OCI-LY1 (cell line): ENCODE results near the gene ARGLU1.

Source experiments
- H2AFZ ChIP-seq: fragments of 200-600 bp; sonication (generic), shearing (Covaris generic); 2 replicates; pipeline ENCODE4 v1.6.0; 2014; ENCODE audit warnings: antibody characterized with exemption, mild to moderate bottlenecking, low read length
- H3F3A ChIP-seq: fragments of 200-600 bp; sonication (generic), shearing (Covaris generic); 2 replicates; pipeline ENCODE4 v1.6.0; 2014; ENCODE audit warnings: mild to moderate bottlenecking, antibody characterized with exemption, low read length, moderate library complexity; ENCODE audit not compliant: insufficient read depth
- H3K27ac ChIP-seq: fragments of 200-600 bp; sonication (generic); 2 replicates; pipeline ENCODE4 v1.5.1; 2014; ENCODE audit warnings: low read length, mixed run types, mild to moderate bottlenecking, low read depth; ENCODE audit not compliant: poor library complexity, severe bottlenecking
- H3K27me3 ChIP-seq: fragments of 200-600 bp; sonication (generic); 2 replicates; pipeline ENCODE4 v1.6.0; 2014; ENCODE audit warnings: antibody characterized with exemption, mild to moderate bottlenecking, low read length, moderate library complexity; ENCODE audit not compliant: insufficient read depth
- H3K36me3 ChIP-seq: fragments of 200-600 bp; sonication (generic); 2 replicates; pipeline ENCODE4 v1.6.1; 2014; ENCODE audit warnings: mild to moderate bottlenecking, antibody characterized with exemption, low read length, moderate library complexity, mixed read lengths; ENCODE audit not compliant: insufficient read depth
- H3K4me1 ChIP-seq: fragments of 200-600 bp; sonication (generic); 2 replicates; pipeline ENCODE4 v1.5.1; 2014; ENCODE audit warnings: mild to moderate bottlenecking, low read length, moderate library complexity; ENCODE audit not compliant: insufficient read depth, severe bottlenecking
- H3K4me2 ChIP-seq: fragments of 200-600 bp; sonication (generic), shearing (Covaris generic); 2 replicates; pipeline ENCODE4 v1.6.1; 2014; ENCODE audit warnings: low read length
- H3K4me3 ChIP-seq: fragments of 200-600 bp; sonication (generic); 2 replicates; pipeline ENCODE4 v1.5.1; 2014; ENCODE audit warnings: low read length, low read depth, mild to moderate bottlenecking, mixed read lengths; ENCODE audit not compliant: poor library complexity, severe bottlenecking
- H3K79me2 ChIP-seq: fragments of 200-600 bp; shearing (Covaris generic); 2 replicates; pipeline ENCODE4 v1.6.1; 2016; ENCODE audit warnings: mixed run types, low read length, mixed read lengths; ENCODE audit not compliant: insufficient read depth
- H3K9ac ChIP-seq: fragments of 200-600 bp; sonication (generic), shearing (Covaris generic); 2 replicates; pipeline ENCODE4 v1.6.1; 2014; ENCODE audit warnings: mild to moderate bottlenecking, low read length, mixed read lengths
- H3K9me2 ChIP-seq: fragments of 200-600 bp; sonication (generic), shearing (Covaris generic); 2 replicates; pipeline ENCODE4 v1.6.1; 2014; ENCODE audit warnings: low read depth, mild to moderate bottlenecking, low read length, mixed read lengths
- H3K9me3 ChIP-seq: fragments of 200-600 bp; shearing (Covaris generic); 2 replicates; pipeline ENCODE4 v1.6.1; 2014; ENCODE audit warnings: low read length, mixed read lengths
- H4K20me1 ChIP-seq: fragments of 200-600 bp; sonication (generic), shearing (Covaris generic); 2 replicates; pipeline ENCODE4 v1.6.0; 2016; ENCODE audit warnings: mild to moderate bottlenecking, low read length; ENCODE audit not compliant: insufficient read depth
- CTCF ChIP-seq: fragments of 200-600 bp; sonication (generic), shearing (Covaris generic); IDR thresholded peaks from 2 replicates; pipeline ENCODE4 v1.5.1; 2017; ENCODE audit warnings: mild to moderate bottlenecking, antibody characterized with exemption, low read length, moderate library complexity, mixed read lengths
- EZH2 ChIP-seq: fragments of 200-600 bp; sonication (generic), shearing (Covaris generic); IDR thresholded peaks from 2 replicates; pipeline ENCODE4 v1.8.0; 2017; ENCODE audit warnings: borderline replicate concordance, mixed run types, mild to moderate bottlenecking, antibody characterized with exemption, low read length, moderate library complexity, mixed read lengths

ARGLU1 gene

GRCh38 chr13:106614874-106615273 lies 46.9 kb upstream of the ARGLU1 start:
- H3K79me2 ChIP-seq, result no peaks in the 10 kb centered on the region

GRCh38 chr13:106612688-106613087 lies 44.8 kb upstream of the ARGLU1 start:
- Histone ChIP-seq H3K27me3 (no peaks in the 10 kb centered on the region; the same call in 1 of the 2 replicates), H3K9me3 (no peaks in the 10 kb centered on the region), H3F3A (no peaks in the 10 kb centered on the region), H3K4me1 (no peaks in the 10 kb centered on the region), H3K36me3 (no peaks in the 10 kb centered on the region), H3K79me2 (no peaks in the 10 kb centered on the region), H4K20me1 (no peaks in the 10 kb centered on the region), H3K4me3 (no peak overlapping the region), H3K4me2 (no peak overlapping the region), H3K9ac (no peak overlapping the region), H3K27ac (no peak overlapping the region), H2AFZ (no peak overlapping the region), H3K9me2 (no peaks in the 10 kb centered on the region)
- TF ChIP-seq CTCF, result no peak
- no peak for TF ChIP-seq EZH2

More at GRCh38 chr13:106614874-106615273, 46.9 kb upstream of the ARGLU1 start:
- Histone ChIP-seq H3K9me2 (no peaks in the 10 kb centered on the region), H3F3A (no peaks in the 10 kb centered on the region), H3K4me2 (no peak overlapping the region), H3K27me3 (no peaks in the 10 kb centered on the region; the same call in 1 of the 2 replicates), H3K9me3 (no peaks in the 10 kb centered on the region), H3K4me1 (no peaks in the 10 kb centered on the region), H2AFZ (no peak overlapping the region), H3K27ac (no peak overlapping the region), H3K36me3 (no peaks in the 10 kb centered on the region), H3K9ac (no peak overlapping the region), H3K4me3 (no peak overlapping the region), H4K20me1 (no peaks in the 10 kb centered on the region)
- TF ChIP-seq CTCF (no peak), EZH2 (no peak)

- Histone ChIP-seq H2AFZ (no peak overlapping the region), H3K4me2 (no peak overlapping the region), H3K27me3 (no peaks in the 10 kb centered on the region; the same call in 1 of the 2 replicates), H3F3A (no peaks in the 10 kb centered on the region), H3K79me2 (no peaks in the 10 kb centered on the region), H3K4me3 (no peak overlapping the region), H3K36me3 (no peaks in the 10 kb centered on the region), H4K20me1 (no peaks in the 10 kb centered on the region), H3K4me1 (no peaks in the 10 kb centered on the region), H3K9me3 (no peaks in the 10 kb centered on the region), H3K9me2 (no peaks in the 10 kb centered on the region; the same call in 1 of the 2 replicates), H3K27ac (no peak overlapping the region), H3K9ac (no peak overlapping the region)
- TF ChIP-seq EZH2, result no peak
- TF ChIP-seq CTCF, result no peak
Observed at GRCh38 chr13:106610486-106610885, 42.5 kb upstream of the ARGLU1 start.
